DND-41 (cell line): ENCODE results near the gene SLFN13.
"Not testable (repeated sequence)": the region's sequence is repeated elsewhere in the genome, so short reads cannot be mapped to it uniquely, and the experiment has no call there.

ENCODE experiments used
- ATAC-seq: fragments of 200-7000 bp; cut with Tn5 transposase; 3 replicates; pipeline ENCODE4 v1.9.1; 2021; ENCODE audit warnings: low read depth; ENCODE audit not compliant: insufficient read depth
- DNase-seq: peaks from one replicate; pipeline ENCODE4 v3.0.0-alpha.2; 2020
- H2AFZ ChIP-seq: 2 replicates; pipeline ENCODE4 v1.6.0; 2012; ENCODE audit warnings: low read depth, low read length
- H3K27ac ChIP-seq: 2 replicates; pipeline ENCODE4 v1.5.1; 2012; ENCODE audit warnings: low read length, inconsistent platforms
- H3K27me3 ChIP-seq: fragments of 200-600 bp; sonication (generic); 2 replicates; pipeline ENCODE4 v1.6.0; 2012; ENCODE audit warnings: low read length, mild to moderate bottlenecking, inconsistent platforms; ENCODE audit not compliant: insufficient read depth, poor library complexity
- H3K36me3 ChIP-seq: 2 replicates; pipeline ENCODE4 v1.5.1; 2012; ENCODE audit warnings: low read length, inconsistent platforms; ENCODE audit not compliant: insufficient read depth
- H3K4me1 ChIP-seq: 2 replicates; pipeline ENCODE4 v1.5.1; 2012; ENCODE audit warnings: mild to moderate bottlenecking, low read length; ENCODE audit not compliant: insufficient read depth
- H3K4me2 ChIP-seq: 2 replicates; pipeline ENCODE4 v1.6.0; 2012; ENCODE audit warnings: mild to moderate bottlenecking, moderate library complexity, low read length, inconsistent platforms; ENCODE audit not compliant: insufficient read depth
- H3K4me3 ChIP-seq, 2 experiments: fragments of 200-600 bp in 1 of 2; shearing (Covaris generic) in 1 of 2; 2 replicates each; pipeline ENCODE4 v1.5.1; 2012 to 2016; ENCODE audit warnings: inconsistent platforms in 2 of 2, low read length in 2 of 2, mild to moderate bottlenecking in 2 of 2, low read depth in 1 of 2, moderate library complexity in 1 of 2
- H3K79me2 ChIP-seq: 2 replicates; pipeline ENCODE4 v1.6.0; 2012; ENCODE audit warnings: low read length, inconsistent platforms; ENCODE audit not compliant: insufficient read depth
- H3K9ac ChIP-seq: 2 replicates; pipeline ENCODE4 v1.6.0; 2012; ENCODE audit warnings: low read depth, mild to moderate bottlenecking, inconsistent platforms, low read length, moderate library complexity
- H3K9me3 ChIP-seq: 2 replicates; pipeline ENCODE4 v1.5.1; 2012; ENCODE audit warnings: low read length, moderate library complexity, mild to moderate bottlenecking, inconsistent platforms; ENCODE audit not compliant: insufficient read depth, severe bottlenecking
- H4K20me1 ChIP-seq: 2 replicates; pipeline ENCODE4 v1.6.0; 2012; ENCODE audit warnings: low read length; ENCODE audit not compliant: insufficient read depth
- EZH2 ChIP-seq: IDR thresholded peaks from 3 replicates; pipeline ENCODE4 v1.6.1; 2012; ENCODE audit warnings: borderline replicate concordance, low read depth, mild to moderate bottlenecking, moderate library complexity, low read length, inconsistent platforms; ENCODE audit not compliant: severe bottlenecking
- TF ChIP-seq, protein P1 (sequence below): IDR thresholded peaks from 2 replicates; pipeline ENCODE4 v1.5.1; 2012; ENCODE audit warnings: borderline replicate concordance, low read length, moderate library complexity, mild to moderate bottlenecking; ENCODE audit not compliant: poor library complexity, severe bottlenecking; ENCODE audit errors: extremely low read depth

Gene SLFN13

DNA sequence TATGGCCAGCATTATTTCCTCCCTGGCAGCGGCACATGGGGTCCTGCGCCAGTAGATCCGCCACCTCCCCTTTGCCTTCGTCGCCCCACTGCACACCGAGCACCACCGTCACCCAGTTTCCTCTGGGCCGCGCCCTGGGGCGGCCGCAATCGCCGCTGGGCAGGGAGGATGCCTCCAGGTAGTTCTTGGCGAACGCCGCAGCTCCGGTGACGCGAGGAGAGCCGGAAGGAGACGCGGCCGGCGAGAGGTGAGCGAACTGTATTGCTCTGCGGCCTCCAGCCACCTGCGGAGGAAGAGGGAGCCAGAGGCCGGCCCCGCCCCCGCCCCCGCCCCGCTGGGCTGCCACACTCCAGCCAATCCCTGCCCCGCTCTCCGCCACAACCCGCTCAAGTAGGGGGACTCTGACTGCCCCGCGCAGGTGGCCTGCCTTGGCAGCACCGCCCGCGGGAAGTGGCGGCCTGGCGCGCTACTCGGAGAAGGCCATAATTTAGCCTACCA is 11.8 kb upstream of the SLFN13 start:
- Histone ChIP-seq H3K4me1 (no peaks in the 10 kb centered on the region), H3K4me3 (no peak overlapping the region), H2AFZ (no peak overlapping the region), H3K9ac (no peak overlapping the region), H4K20me1 (no peaks in the 10 kb centered on the region), H3K27me3 (no peaks in the 10 kb centered on the region), H3K36me3 (no peaks in the 10 kb centered on the region), H3K27ac (no peak overlapping the region), H3K9me3 (no peaks in the 10 kb centered on the region), H3K4me2 (no peak overlapping the region), H3K79me2 (peaks cover under 1% of the 10 kb centered on the region; the same call in 1 of the 2 replicates)
- ATAC-seq (no peak), DNase-seq (no peak)
- TF ChIP-seq EZH2: no peak
- TF ChIP-seq, protein P1, sequence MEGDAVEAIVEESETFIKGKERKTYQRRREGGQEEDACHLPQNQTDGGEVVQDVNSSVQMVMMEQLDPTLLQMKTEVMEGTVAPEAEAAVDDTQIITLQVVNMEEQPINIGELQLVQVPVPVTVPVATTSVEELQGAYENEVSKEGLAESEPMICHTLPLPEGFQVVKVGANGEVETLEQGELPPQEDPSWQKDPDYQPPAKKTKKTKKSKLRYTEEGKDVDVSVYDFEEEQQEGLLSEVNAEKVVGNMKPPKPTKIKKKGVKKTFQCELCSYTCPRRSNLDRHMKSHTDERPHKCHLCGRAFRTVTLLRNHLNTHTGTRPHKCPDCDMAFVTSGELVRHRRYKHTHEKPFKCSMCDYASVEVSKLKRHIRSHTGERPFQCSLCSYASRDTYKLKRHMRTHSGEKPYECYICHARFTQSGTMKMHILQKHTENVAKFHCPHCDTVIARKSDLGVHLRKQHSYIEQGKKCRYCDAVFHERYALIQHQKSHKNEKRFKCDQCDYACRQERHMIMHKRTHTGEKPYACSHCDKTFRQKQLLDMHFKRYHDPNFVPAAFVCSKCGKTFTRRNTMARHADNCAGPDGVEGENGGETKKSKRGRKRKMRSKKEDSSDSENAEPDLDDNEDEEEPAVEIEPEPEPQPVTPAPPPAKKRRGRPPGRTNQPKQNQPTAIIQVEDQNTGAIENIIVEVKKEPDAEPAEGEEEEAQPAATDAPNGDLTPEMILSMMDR: no peak

DNA sequence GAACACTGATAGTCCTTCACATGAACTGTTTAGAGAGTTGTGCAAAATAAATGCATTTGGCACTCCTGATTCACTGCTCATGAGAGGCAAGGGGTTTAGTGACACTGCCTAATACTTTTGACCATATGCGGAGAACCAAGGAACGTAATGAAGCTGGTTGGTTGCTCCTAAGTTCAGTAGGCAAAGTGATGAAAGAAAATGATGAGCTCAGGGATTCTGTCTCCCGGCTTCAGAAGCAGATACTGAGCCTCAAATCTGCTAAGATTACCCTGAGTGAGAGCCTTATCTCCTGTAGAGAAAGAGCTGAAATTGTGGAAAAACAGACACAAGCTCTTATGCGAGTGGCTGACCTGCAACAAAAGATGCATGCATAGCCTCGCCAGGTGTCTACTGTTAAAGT is 5.5 kb upstream of the SLFN13 start:
- H3K79me2 ChIP-seq, ATAC-seq, H3K36me3 ChIP-seq, H3K9me3 ChIP-seq, H3K4me1 ChIP-seq, H3K27ac ChIP-seq, DNase-seq, H3K4me3 ChIP-seq, H3K27me3 ChIP-seq, H3K9ac ChIP-seq, H2AFZ ChIP-seq, H4K20me1 ChIP-seq, H3K4me2 ChIP-seq: not testable (repeated sequence)

DNA sequence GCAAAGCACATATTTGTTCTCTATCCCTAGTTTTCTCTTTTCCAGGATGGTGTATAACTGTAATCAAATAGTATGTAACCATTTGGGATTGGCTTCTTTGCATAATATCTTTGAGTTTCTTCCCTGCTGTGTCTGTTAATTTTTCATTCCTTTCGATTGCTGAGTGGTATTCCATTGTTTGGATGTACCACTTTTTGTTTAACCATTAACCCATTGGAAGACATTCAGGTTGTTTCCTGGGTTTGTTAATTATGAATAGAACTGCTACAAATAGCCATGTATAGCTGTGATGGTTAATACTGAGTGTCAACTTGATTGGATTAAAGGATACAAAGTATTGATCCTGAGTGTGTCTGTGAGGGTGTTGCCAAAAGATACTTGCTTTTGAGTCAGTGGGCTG is 4.6 kb upstream of the SLFN13 start:
- no peak overlapping the region for H2AFZ ChIP-seq
- TF ChIP-seq EZH2: no peak
- H3K4me1 ChIP-seq: no peaks in the 10 kb centered on the region
- H3K27me3 ChIP-seq: no peaks in the 10 kb centered on the region
- no peaks in the 10 kb centered on the region for H3K9me3 ChIP-seq
- H3K36me3 ChIP-seq: peaks cover 8% of the 10 kb centered on the region; the same call in 1 of the 2 replicates
- no peak for DNase-seq
- H3K27ac ChIP-seq: no peak overlapping the region
- no peak for ATAC-seq
- H3K79me2 ChIP-seq: no peaks in the 10 kb centered on the region
- no peak overlapping the region for H3K4me3 ChIP-seq
- no peak overlapping the region for H3K4me2 ChIP-seq
- peaks cover 3% of the 10 kb centered on the region; the same call in 1 of the 2 replicates for H4K20me1 ChIP-seq
- H3K9ac ChIP-seq: no peak overlapping the region

DNA sequence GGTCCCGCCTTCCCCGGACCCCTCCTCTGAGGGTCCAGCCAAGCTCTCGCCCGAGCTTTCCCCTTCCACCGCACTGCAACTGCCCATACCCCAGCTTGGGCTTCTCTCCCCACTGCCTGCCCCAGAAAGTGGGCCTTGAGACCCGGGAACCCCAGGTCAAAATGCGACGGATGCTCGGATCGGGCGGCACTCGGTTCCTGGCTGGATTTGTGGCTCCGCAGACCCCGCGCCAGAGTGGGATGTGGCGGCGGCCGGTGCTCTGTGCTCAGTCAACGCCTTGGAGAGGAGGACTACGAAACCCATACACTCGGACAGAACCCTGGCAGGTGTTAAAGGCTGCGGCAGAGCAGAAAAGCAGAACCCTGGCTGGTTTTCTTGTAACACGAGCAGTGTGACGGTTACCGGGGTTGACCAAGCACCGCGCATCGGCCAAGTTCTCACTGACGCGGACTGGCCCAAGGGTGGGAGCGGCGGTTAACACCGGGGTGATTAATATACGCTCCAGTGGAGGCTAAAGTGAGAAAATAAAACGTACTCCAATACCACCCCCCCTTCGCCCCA is 885 bp upstream of the SLFN13 start:
- H3K36me3 ChIP-seq: peaks cover 17% of the 10 kb centered on the region
- H3K27ac ChIP-seq: no peak overlapping the region
- H3K27me3 ChIP-seq: no peaks in the 10 kb centered on the region
- no peak overlapping the region for H3K9ac ChIP-seq
- no peak overlapping the region for H2AFZ ChIP-seq
- H4K20me1 ChIP-seq: peaks cover 3% of the 10 kb centered on the region; the same call in 1 of the 2 replicates
- H3K9me3 ChIP-seq: no peaks in the 10 kb centered on the region
- H3K79me2 ChIP-seq: no peaks in the 10 kb centered on the region
- ATAC-seq: no peak
- no peaks in the 10 kb centered on the region for H3K4me1 ChIP-seq
- TF ChIP-seq, protein P1: no peak
- no peak for TF ChIP-seq EZH2
- no peak for DNase-seq
- no peak overlapping the region for H3K4me3 ChIP-seq
- H3K4me2 ChIP-seq: no peak overlapping the region
